Ovary (tissue), 3 donors: ENCODE results near the gene CDHR3.

Source experiments
- CTCF ChIP-seq, 3 donors: fragments of 450-650 bp in 2 of 3; fragments of 200-600 bp in 1 of 3; IDR thresholded peaks; one replicate each; pipeline versions ENCODE4 v1.5.1 to v1.8.0; 2016 to 2022; ENCODE audit warnings: antibody characterized with exemption in 3 of 3, mild to moderate bottlenecking in 1 of 3
- POLR2A ChIP-seq: fragments of 450-650 bp; IDR thresholded peaks from one replicate; pipeline ENCODE4 v1.6.1; 2017; ENCODE audit warnings: antibody characterized with exemption, mild to moderate bottlenecking, moderate library complexity
- donor health status: DM: no; HTN: no; CAD: no.

GRCh38 chr7:105976868-105977267 is 13.8 kb downstream of the CDHR3 start:
- TF ChIP-seq CTCF (IDR thresholded peaks at IDR 0.05), result no peak
- no peak for TF ChIP-seq POLR2A
